GM12878 (cell line): ENCODE results near the gene BCAT1. TPM values are rescaled to one million over a fixed set of nuclear protein-coding genes. Genes with fewer than 3 reads are reported as not detected.

ENCODE experiments used
- CEBPB ChIP-seq, 2 experiments: fragments of 150-350 bp in 1 of 2; IDR thresholded peaks; 2 replicates each; pipeline ENCODE4 v1.6.1; 2012 to 2014; ENCODE audit warnings: low read depth in 2 of 2, low read length in 2 of 2, borderline replicate concordance in 1 of 2, inconsistent platforms in 1 of 2
- E4F1 ChIP-seq: fragments of 450-650 bp; IDR thresholded peaks from 2 replicates; pipeline ENCODE4 v1.6.1; 2018; ENCODE audit warnings: borderline replicate concordance, mild to moderate bottlenecking; ENCODE audit not compliant: partially characterized antibody
- GATAD2B ChIP-seq: fragments of 450-650 bp; conservative IDR thresholded peaks from 2 replicates; pipeline ENCODE4 v1.6.1; 2017; ENCODE audit warnings: low read depth, mild to moderate bottlenecking, moderate library complexity
- HDAC2 ChIP-seq: fragments of 200-600 bp; sonication (generic); IDR thresholded peaks from 2 replicates; pipeline ENCODE4 v1.6.1; 2017
- MAX ChIP-seq: IDR thresholded peaks from 2 replicates; pipeline ENCODE4 v1.6.1; 2012; ENCODE audit warnings: low read depth, low read length, improper control_type of control experiment
- NFXL1 ChIP-seq: fragments of 450-650 bp; IDR thresholded peaks from 2 replicates; pipeline ENCODE4 v1.6.1; 2017; ENCODE audit warnings: antibody characterized with exemption, mild to moderate bottlenecking, borderline replicate concordance
- NRF1 ChIP-seq: conservative IDR thresholded peaks from 2 replicates; pipeline ENCODE4 v1.6.1; 2011; ENCODE audit warnings: mild to moderate bottlenecking, low read depth, low read length, improper control_type of control experiment
- RB1 ChIP-seq: fragments of 450-650 bp; formaldehyde crosslinking; IDR thresholded peaks from 2 replicates; pipeline ENCODE4 v1.6.1; 2017; ENCODE audit warnings: mild to moderate bottlenecking, borderline replicate concordance
- SMC3 ChIP-seq: IDR thresholded peaks from 2 replicates; pipeline ENCODE4 v1.6.1; 2011; ENCODE audit warnings: low read length, improper control_type of control experiment, borderline replicate concordance
- TCF12 ChIP-seq: IDR thresholded peaks from 2 replicates; pipeline ENCODE4 v1.6.1; 2011; ENCODE audit warnings: low read depth, mild to moderate bottlenecking, low read length
- YY1 ChIP-seq: IDR thresholded peaks from 2 replicates; pipeline ENCODE4 v1.6.1; 2011; ENCODE audit warnings: low read depth, mild to moderate bottlenecking, low read length
- ZZZ3 ChIP-seq: IDR thresholded peaks from 2 replicates; pipeline ENCODE4 v1.6.1; 2011; ENCODE audit warnings: low read depth; ENCODE audit not compliant: control insufficient read depth, insufficient read length
- polyA plus RNA-seq, 11 experiments: library from polyadenylated mRNA; depleted of rRNA in 4 of 11; unstranded in 6 of 11; stranded (reverse) in 5 of 11; fragments of >200 nt; fragmentation: Nextera tagmentation in 4 of 11; fragmentation: Illumina TruSeq in 1 of 11; extraction: Ambion mirVana in 4 of 11; extraction: Trizol in 1 of 11; gene quantifications; 1 replicate in 1 of 11; 2 replicates in 10 of 11; pipeline versions ENCODE4 v1.2.1 to v1.2.3, GENCODE V29; 2011 to 2016; ENCODE audit warnings: inconsistent platforms in 2 of 11, missing spikeins in 2 of 11, low read depth in 1 of 11
- total RNA-seq, 4 experiments: library from RNA; depleted of rRNA in 3 of 4; stranded (reverse); fragments of >200 nt in 3 of 4; fragmentation: Illumina TruSeq in 1 of 4; extraction: Trizol in 1 of 4; gene quantifications; 2 replicates each; pipeline versions ENCODE4 v1.2.1 to v1.2.3, GENCODE V29; 2013 to 2021

The BCAT1 gene
- total and polyA plus RNA-seq, 10 of the 15 experiments (the other 5 are each of a cell fraction or from before 2014, with no cell fraction given) = 26.2 to 187 (median 81.9) TPM

GRCh38 chr12:24955389-24955788, 6.5 kb upstream of the BCAT1 start (continued):
- TF ChIP-seq TCF12 (peak; percentile 46; the same call in 1 of the 2 replicates), E4F1 (no peak), SMC3 (no peak), HDAC2 (no peak), CEBPB (IDR thresholded peaks at IDR 0.05; ENCODE audit: borderline replicate concordance in 1 of 2, low read depth in 2 of 2, low read length in 2 of 2) (no peak), MAX (no peak), NFXL1 (no peak), RB1 (no peak), GATAD2B (peak; percentile 53; the same call in 1 of the 2 replicates), ZZZ3 (no peak), YY1 (peak; percentile 88), NRF1 (no peak)
